ENCODE measurements around the gene TUBGCP5.
"Not testable (repeated sequence)": the region's sequence is repeated elsewhere in the genome, so short reads cannot be mapped to it uniquely, and the experiment has no call there.

TUBGCP5 gene

DNA sequence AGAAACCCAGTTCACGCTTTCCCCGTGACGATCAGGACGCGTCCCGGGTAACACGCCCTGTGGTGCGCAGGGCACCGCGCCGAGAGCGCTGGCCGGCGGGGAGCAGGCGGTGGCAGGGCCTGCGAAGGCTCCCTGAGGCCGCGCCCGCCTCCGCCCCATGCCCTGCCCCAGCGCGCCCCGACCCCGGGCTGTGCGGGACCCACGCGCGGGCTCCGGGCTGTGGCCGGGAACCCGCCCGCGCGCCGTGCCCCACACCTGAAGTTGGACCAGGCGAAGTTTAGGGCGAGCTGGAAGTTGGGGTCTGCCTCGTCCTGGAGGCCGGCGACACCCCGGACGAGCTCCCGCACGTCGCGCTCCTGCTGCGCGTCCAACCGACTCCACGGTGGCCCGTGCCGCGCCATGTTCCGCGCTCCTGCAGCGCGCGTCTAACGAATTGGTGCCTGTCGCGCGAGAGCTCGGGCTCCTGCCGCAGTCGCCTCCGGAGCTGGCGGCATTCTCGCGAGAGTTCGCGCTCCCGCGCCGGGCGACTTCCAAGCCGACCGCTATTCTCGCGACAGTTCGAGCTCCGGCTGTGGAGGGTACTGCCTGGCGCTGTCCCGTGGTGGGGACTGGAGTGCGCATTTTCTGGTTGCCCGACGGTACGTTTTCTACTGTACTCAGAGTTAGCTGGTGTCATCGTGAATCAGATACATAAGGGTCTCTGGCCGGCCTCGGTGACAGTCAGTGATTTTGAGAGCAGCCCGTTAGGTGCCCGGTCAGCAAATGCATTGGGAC is at the start of gene TUBGCP5:
Gene TUBGCP5 (minus strand): TSS at position 427 of the 774 bp plus-strand sequence. CDS start 26 bp downstream, at position 401.
- H3K4me1 ChIP-seq (ENCODE audit: control insufficient read depth, insufficient read depth, low read length): peaks cover 4% of the 10 kb centered on the region
- peak within 1 kb of the TSS; percentile 60 for H3K9ac ChIP-seq (ENCODE audit: low read length)
- H3K4me3 ChIP-seq (ENCODE audit: low read length): peak within 1 kb of the TSS; percentile 73
- H3K27ac ChIP-seq (ENCODE audit: low read depth, low read length): peak within 1 kb of the TSS; percentile 73
- peaks cover 3% of the 10 kb centered on the region for H3K36me3 ChIP-seq (ENCODE audit: control insufficient read depth, insufficient read depth, low read length)
- no peaks in the 10 kb centered on the region for H3K27me3 ChIP-seq (ENCODE audit: control insufficient read depth, insufficient read depth, low read length)

DNA sequence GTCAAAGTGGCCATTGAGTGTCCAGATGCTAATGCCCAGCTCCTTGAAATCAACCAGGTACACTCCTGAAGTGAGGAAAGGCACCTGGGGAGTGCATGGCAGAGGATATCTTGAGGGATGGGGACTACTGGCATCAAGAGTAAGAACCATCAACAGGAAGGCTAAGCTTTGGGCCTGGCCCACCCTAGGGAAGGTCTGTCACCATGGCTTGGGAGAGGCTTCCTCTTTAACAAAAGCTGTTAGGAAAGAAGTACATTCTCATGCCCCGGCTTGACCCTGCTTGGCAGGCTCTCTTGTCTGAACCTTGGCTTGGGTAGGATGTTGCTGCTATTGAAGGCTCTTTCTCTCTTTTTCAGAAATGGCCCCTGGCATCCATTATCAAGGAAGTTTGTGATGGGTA is 43.7 kb upstream of the TUBGCP5 start:
- Histone ChIP-seq H3K27me3 (ENCODE audit: control insufficient read depth, insufficient read depth, low read length) (no peaks in the 10 kb centered on the region), H3K4me3 (ENCODE audit: low read length) (no peak overlapping the region), H3K9ac (ENCODE audit: low read length) (no peak overlapping the region), H3K27ac (ENCODE audit: low read depth, low read length) (no peak overlapping the region), H3K36me3 (ENCODE audit: control insufficient read depth, insufficient read depth, low read length) (no peaks in the 10 kb centered on the region), H3K4me1 (ENCODE audit: control insufficient read depth, insufficient read depth, low read length) (no peaks in the 10 kb centered on the region)

DNA sequence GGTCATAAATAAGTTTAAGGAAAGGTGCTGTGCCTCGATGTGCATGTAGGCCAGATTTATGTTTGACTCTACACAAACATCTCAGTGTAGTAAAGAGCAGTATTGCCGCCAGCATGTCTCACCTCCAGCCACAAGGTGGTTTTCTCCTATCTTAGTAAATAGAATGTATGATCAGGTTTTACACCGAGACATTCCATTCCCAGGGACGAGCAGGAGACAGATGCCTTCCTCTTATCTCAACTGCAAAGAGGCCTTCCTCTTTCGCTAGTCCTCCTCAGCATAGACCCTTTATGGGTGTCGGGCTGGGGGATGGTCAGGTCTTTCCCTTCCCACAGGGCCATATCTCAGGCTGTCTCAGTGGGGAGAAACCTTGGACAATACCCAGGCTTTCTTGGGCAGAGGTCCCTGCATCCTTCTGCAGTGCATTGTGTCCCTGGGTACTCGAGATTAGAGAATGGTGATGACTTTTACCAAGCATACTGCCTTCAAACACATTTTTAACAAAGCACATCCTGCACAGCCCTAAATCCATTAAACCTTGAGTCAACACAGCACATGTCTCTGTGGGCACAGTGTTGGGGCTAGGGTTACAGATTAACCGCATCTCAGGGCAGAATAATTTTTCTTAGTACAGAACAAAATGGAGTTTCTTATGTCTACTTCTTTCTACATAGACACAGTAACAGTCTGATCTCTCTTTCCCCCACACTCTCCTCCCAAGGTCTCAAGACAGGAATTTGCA is 42.8 kb upstream of the TUBGCP5 start:
- not testable (repeated sequence) for H3K36me3 ChIP-seq (ENCODE audit: control insufficient read depth, insufficient read depth, low read length); H3K27me3 ChIP-seq (ENCODE audit: control insufficient read depth, insufficient read depth, low read length); H3K9ac ChIP-seq (ENCODE audit: low read length)

GRCh38 chr15:23081271-23081670 is 41.9 kb upstream of the TUBGCP5 start:
- Histone ChIP-seq H3K4me3 (ENCODE audit: low read length) (no peak overlapping the region), H3K9ac (ENCODE audit: low read length) (no peak overlapping the region), H3K27me3 (ENCODE audit: control insufficient read depth, insufficient read depth, low read length) (no peaks in the 10 kb centered on the region), H3K4me1 (ENCODE audit: control insufficient read depth, insufficient read depth, low read length) (no peaks in the 10 kb centered on the region), H3K36me3 (ENCODE audit: control insufficient read depth, insufficient read depth, low read length) (no peaks in the 10 kb centered on the region), H3K27ac (ENCODE audit: low read depth, low read length) (no peak overlapping the region)

More for the DNA sequence above, 42.8 kb upstream of the TUBGCP5 start:
- H3K4me3 ChIP-seq (ENCODE audit: low read length); H3K27ac ChIP-seq (ENCODE audit: low read depth, low read length); H3K4me1 ChIP-seq (ENCODE audit: control insufficient read depth, insufficient read depth, low read length): not testable (repeated sequence)

- H3K4me1 ChIP-seq (ENCODE audit: control insufficient read depth, insufficient read depth, low read length): no peaks in the 10 kb centered on the region
- no peak overlapping the region for H3K9ac ChIP-seq (ENCODE audit: low read length)
- no peaks in the 10 kb centered on the region for H3K27me3 ChIP-seq (ENCODE audit: control insufficient read depth, insufficient read depth, low read length)
- H3K27ac ChIP-seq (ENCODE audit: low read depth, low read length): no peak overlapping the region
- no peak overlapping the region for H3K4me3 ChIP-seq (ENCODE audit: low read length)
- H3K36me3 ChIP-seq (ENCODE audit: control insufficient read depth, insufficient read depth, low read length): no peaks in the 10 kb centered on the region
Measured at GRCh38 chr15:23079766-23080165, 40.4 kb upstream of the TUBGCP5 start.

GRCh38 chr15:23075927-23076326 is 36.6 kb upstream of the TUBGCP5 start:
- Histone ChIP-seq H3K9ac (ENCODE audit: low read length) (no peak overlapping the region), H3K27me3 (ENCODE audit: control insufficient read depth, insufficient read depth, low read length) (peaks cover 4% of the 10 kb centered on the region), H3K4me3 (ENCODE audit: low read length) (no peak overlapping the region), H3K4me1 (ENCODE audit: control insufficient read depth, insufficient read depth, low read length) (no peaks in the 10 kb centered on the region), H3K27ac (ENCODE audit: low read depth, low read length) (no peak overlapping the region), H3K36me3 (ENCODE audit: control insufficient read depth, insufficient read depth, low read length) (no peaks in the 10 kb centered on the region)

GRCh38 chr15:23074684-23075083 is 35.3 kb upstream of the TUBGCP5 start:
- Histone ChIP-seq H3K9ac (ENCODE audit: low read length) (no peak overlapping the region), H3K4me1 (ENCODE audit: control insufficient read depth, insufficient read depth, low read length) (no peaks in the 10 kb centered on the region), H3K27me3 (ENCODE audit: control insufficient read depth, insufficient read depth, low read length) (peaks cover 4% of the 10 kb centered on the region), H3K27ac (ENCODE audit: low read depth, low read length) (no peak overlapping the region), H3K36me3 (ENCODE audit: control insufficient read depth, insufficient read depth, low read length) (no peaks in the 10 kb centered on the region), H3K4me3 (ENCODE audit: low read length) (no peak overlapping the region)

DNA sequence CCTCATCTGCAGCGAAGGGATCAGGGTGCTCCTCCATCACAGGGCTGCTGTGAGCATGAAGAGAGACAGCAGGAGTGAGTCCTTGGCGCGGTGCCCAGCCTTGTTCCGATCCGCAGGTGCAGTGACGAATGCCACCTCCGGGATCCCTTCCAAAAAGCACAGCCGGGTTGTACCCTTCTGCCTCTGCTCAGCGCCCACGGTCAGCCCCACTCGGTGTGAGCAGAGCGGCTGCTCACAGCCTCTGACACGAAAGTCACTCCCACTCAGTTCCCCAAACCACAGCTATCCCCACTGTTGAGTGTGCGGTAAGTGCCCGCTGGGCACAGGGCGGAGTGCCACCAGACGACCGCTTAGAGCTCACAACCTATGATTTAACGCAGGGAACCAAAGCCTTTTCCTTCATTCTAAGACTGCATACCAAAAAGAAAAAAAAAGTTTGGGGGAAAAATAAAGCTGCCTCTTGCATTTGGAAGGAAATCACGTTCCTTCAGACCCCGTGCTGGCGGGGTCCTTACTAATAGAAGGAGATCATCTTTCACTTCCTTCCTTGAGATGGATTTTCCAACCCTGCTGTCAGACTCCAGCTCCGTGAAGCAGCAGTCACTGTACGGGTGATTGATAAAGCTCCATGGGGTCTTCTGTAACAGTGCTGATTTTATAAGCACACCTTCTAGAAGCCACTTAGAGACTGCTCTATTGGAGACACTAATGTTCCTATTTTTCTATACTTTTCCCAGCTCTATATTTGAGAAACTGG is 34.7 kb upstream of the TUBGCP5 start:
- no peaks in the 10 kb centered on the region for H3K4me1 ChIP-seq (ENCODE audit: control insufficient read depth, insufficient read depth, low read length)
- H3K36me3 ChIP-seq (ENCODE audit: control insufficient read depth, insufficient read depth, low read length): no peaks in the 10 kb centered on the region
- no peak overlapping the region for H3K27ac ChIP-seq (ENCODE audit: low read depth, low read length)
- peaks cover 4% of the 10 kb centered on the region for H3K27me3 ChIP-seq (ENCODE audit: control insufficient read depth, insufficient read depth, low read length)
- H3K9ac ChIP-seq (ENCODE audit: low read length): no peak overlapping the region
- H3K4me3 ChIP-seq (ENCODE audit: low read length): no peak overlapping the region

- peaks cover 4% of the 10 kb centered on the region for H3K27me3 ChIP-seq (ENCODE audit: control insufficient read depth, insufficient read depth, low read length)
- no peak overlapping the region for H3K27ac ChIP-seq (ENCODE audit: low read depth, low read length)
- H3K9ac ChIP-seq (ENCODE audit: low read length): no peak overlapping the region
- no peak overlapping the region for H3K4me3 ChIP-seq (ENCODE audit: low read length)
- no peaks in the 10 kb centered on the region for H3K36me3 ChIP-seq (ENCODE audit: control insufficient read depth, insufficient read depth, low read length)
- H3K4me1 ChIP-seq (ENCODE audit: control insufficient read depth, insufficient read depth, low read length): no peaks in the 10 kb centered on the region
Measured at GRCh38 chr15:23072633-23073032, 33.3 kb upstream of the TUBGCP5 start.

DNA sequence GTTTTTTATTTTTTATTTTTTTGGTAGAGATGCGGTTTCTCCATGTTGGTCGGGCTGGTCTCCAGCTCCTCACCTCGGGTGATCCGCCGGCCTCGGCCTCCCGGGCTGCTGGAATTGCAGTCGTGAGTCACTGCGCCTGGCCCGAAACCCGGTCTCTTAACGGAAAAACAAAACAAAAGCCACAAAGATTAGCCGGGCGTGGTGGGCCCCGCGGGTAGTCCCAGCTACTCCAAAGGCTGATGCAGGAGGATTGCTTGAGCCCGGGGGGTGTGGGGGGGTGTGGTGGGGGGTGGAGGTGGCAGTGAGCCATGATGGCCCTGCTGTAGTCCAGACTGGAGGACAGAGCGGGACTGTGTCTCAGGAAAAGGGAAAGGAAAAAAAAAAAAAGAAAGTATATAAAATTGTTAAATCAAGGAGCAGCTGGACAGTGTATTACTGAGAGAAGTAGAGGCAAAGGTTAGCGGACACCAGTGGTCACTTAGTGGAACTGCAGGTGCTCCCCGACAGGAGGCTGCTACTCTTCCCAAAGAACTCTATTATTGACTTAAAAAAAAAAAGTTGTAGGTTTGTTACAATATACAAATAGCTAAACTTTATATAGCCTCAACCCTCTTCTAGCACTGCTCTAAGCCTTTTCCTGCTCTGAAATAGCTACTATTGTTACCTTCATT is 30.3 kb upstream of the TUBGCP5 start:
- Histone ChIP-seq H3K9ac (ENCODE audit: low read length) (no peak overlapping the region), H3K27me3 (ENCODE audit: control insufficient read depth, insufficient read depth, low read length) (peaks cover 4% of the 10 kb centered on the region), H3K4me3 (ENCODE audit: low read length) (no peak overlapping the region), H3K27ac (ENCODE audit: low read depth, low read length) (no peak overlapping the region), H3K4me1 (ENCODE audit: control insufficient read depth, insufficient read depth, low read length) (no peaks in the 10 kb centered on the region), H3K36me3 (ENCODE audit: control insufficient read depth, insufficient read depth, low read length) (no peaks in the 10 kb centered on the region)

DNA sequence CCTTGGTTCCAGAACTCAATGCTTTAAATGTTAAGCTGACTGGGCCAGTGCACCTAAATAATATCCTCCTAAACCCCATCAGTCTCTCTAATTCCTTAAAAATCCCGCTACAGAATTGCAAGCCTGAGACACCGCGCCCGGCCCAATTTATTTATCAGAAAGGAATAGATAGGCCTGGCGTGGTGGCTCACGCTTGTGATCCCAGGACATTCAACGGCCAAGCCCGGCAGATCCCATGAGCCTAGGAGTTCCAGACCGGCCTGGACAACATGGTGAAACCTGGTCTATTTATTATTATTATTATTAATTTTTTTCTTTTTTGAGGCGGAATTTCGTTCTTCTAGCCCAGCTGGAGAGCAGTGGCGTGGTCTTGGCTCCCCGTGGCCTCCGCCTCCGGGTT is 28.0 kb upstream of the TUBGCP5 start:
- H3K4me3 ChIP-seq (ENCODE audit: low read length): no peak overlapping the region
- no peaks in the 10 kb centered on the region for H3K4me1 ChIP-seq (ENCODE audit: control insufficient read depth, insufficient read depth, low read length)

DNA sequence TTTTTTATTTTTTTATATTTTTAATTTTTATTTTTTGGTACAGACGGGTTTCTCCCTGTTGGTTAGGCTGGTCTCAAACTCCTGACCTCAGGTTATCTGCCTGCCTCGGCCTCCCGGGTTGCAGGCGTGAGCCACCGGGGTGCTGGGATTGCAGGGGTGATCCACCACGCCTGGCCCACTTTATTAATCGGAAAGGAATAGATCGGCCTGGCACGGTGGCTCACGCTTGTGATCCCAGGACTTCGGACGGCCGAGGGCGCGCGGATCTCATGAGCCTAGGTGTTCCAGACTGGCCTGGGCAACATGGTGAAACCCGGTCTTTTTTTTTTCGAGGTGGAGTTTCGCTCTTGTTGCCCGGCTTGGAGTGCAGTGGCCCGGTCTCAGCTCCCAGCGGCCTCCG is 26.5 kb upstream of the TUBGCP5 start:
- Histone ChIP-seq H3K9ac (ENCODE audit: low read length) (no peak overlapping the region), H3K36me3 (ENCODE audit: control insufficient read depth, insufficient read depth, low read length) (no peaks in the 10 kb centered on the region), H3K4me1 (ENCODE audit: control insufficient read depth, insufficient read depth, low read length) (no peaks in the 10 kb centered on the region), H3K27me3 (ENCODE audit: control insufficient read depth, insufficient read depth, low read length) (no peaks in the 10 kb centered on the region), H3K27ac (ENCODE audit: low read depth, low read length) (no peak overlapping the region), H3K4me3 (ENCODE audit: low read length) (no peak overlapping the region)

More for the DNA sequence above, 28.0 kb upstream of the TUBGCP5 start:
- Histone ChIP-seq H3K27me3 (ENCODE audit: control insufficient read depth, insufficient read depth, low read length) (no peaks in the 10 kb centered on the region), H3K9ac (ENCODE audit: low read length) (no peak overlapping the region), H3K36me3 (ENCODE audit: control insufficient read depth, insufficient read depth, low read length) (no peaks in the 10 kb centered on the region), H3K27ac (ENCODE audit: low read depth, low read length) (no peak overlapping the region)
